WTC11 (cell line): ENCODE data around the gene ERC2. TPM values are rescaled to one million over a fixed set of nuclear protein-coding genes. Genes with fewer than 3 reads are reported as not detected.

ENCODE experiments used
- ATAC-seq: fragments of 200-7000 bp; cut with Tn5 transposase; 2 replicates; pipeline ENCODE4 v1.10.0; 2021; ENCODE audit warnings: mild to moderate bottlenecking, moderate library complexity
- CTCF ChIA-PET: fragments of 300-600 bp; sonication (Branson Sonifier 250); formaldehyde crosslinking; loops from one replicate; lab custom pipeline; 2021; ENCODE audit warnings: antibody characterized with exemption; lab: Charles Lee
- POLR2A ChIA-PET: fragments of 350-600 bp; sonication (Branson Sonifier 250); formaldehyde crosslinking; loops from one replicate; lab custom pipeline; 2021; ENCODE audit warnings: antibody characterized with exemption; lab: Charles Lee
- DNase-seq: peaks from one replicate; pipeline ENCODE4 v3.0.0; 2021; ENCODE audit warnings: low spot score
- H3K27ac Mint-ChIP-seq: 2 replicates; pipeline ENCODE4 v1.8.0; 2021; ENCODE audit warnings: mixed read lengths
- H3K27me3 Mint-ChIP-seq: 2 replicates; pipeline ENCODE4 v1.8.0; 2021; ENCODE audit warnings: low read depth, mild to moderate bottlenecking, moderate library complexity, mixed read lengths
- H3K36me3 Mint-ChIP-seq: 2 replicates; pipeline ENCODE4 v1.8.0; 2021; ENCODE audit warnings: mixed read lengths
- H3K4me1 Mint-ChIP-seq: 2 replicates; pipeline ENCODE4 v1.8.0; 2022; ENCODE audit warnings: mixed read lengths
- H3K4me3 Mint-ChIP-seq: 2 replicates; pipeline ENCODE4 v1.8.0; 2021; ENCODE audit warnings: mild to moderate bottlenecking, moderate library complexity, mixed read lengths
- H3K9me3 Mint-ChIP-seq: 2 replicates; pipeline ENCODE4 v1.8.0; 2021; ENCODE audit warnings: mixed read lengths
- ETV6 ChIP-seq: sonication (generic); formaldehyde crosslinking; IDR thresholded peaks from 2 replicates; pipeline ENCODE4 v1.8.1; 2022; ENCODE audit warnings: mild to moderate bottlenecking, missing genetic modification reagents
- FOXJ3 ChIP-seq: sonication (generic); formaldehyde crosslinking; IDR thresholded peaks from 2 replicates; pipeline ENCODE4 v1.9.0; 2021; ENCODE audit warnings: missing genetic modification reagents, mild to moderate bottlenecking, borderline replicate concordance
- GTF2I ChIP-seq: fragments of 250-450 bp; sonication (Bioruptor Pico); conservative IDR thresholded peaks from 2 replicates; pipeline ENCODE4 v1.4.0; 2021; ENCODE audit warnings: mild to moderate bottlenecking
- IRF2 ChIP-seq: sonication (generic); formaldehyde crosslinking; IDR thresholded peaks from 2 replicates; pipeline ENCODE4 v1.8.0; 2022; ENCODE audit warnings: low read depth, missing genetic modification reagents, borderline replicate concordance
- NR3C1 ChIP-seq: sonication (generic); formaldehyde crosslinking; conservative IDR thresholded peaks from 2 replicates; pipeline ENCODE4 v1.8.1; 2023; ENCODE audit warnings: low read depth, mild to moderate bottlenecking, missing genetic modification reagents
- TCF7 ChIP-seq: sonication (generic); formaldehyde crosslinking; IDR thresholded peaks from 2 replicates; pipeline ENCODE4 v1.8.0; 2022; ENCODE audit warnings: mild to moderate bottlenecking, low read depth, missing genetic modification reagents, moderate library complexity
- TEAD1 ChIP-seq: sonication (generic); formaldehyde crosslinking; IDR thresholded peaks from 2 replicates; pipeline ENCODE4 v1.8.0; 2022; ENCODE audit warnings: mild to moderate bottlenecking, missing genetic modification reagents
- ZNF219 ChIP-seq: sonication (generic); formaldehyde crosslinking; IDR thresholded peaks from 2 replicates; pipeline ENCODE4 v1.8.0; 2023; ENCODE audit warnings: missing genetic modification reagents, mild to moderate bottlenecking, borderline replicate concordance
- ZNF423 ChIP-seq: fragments of 250-450 bp; sonication (Bioruptor Pico); IDR thresholded peaks from 2 replicates; pipeline ENCODE4 v2.1.2; 2022; ENCODE audit warnings: mild to moderate bottlenecking, moderate library complexity
- total RNA-seq: library from RNA; stranded (reverse); gene quantifications from 3 replicates; pipeline ENCODE4 v1.2.3, GENCODE V29; 2021
- TF ChIP-seq, protein P1 (sequence below): fragments of 250-450 bp; sonication (Bioruptor Pico); conservative IDR thresholded peaks from 2 replicates; pipeline ENCODE4 v1.9.0; 2021; ENCODE audit warnings: mild to moderate bottlenecking
- TF ChIP-seq, protein P2 (sequence below): sonication (generic); formaldehyde crosslinking; IDR thresholded peaks from 2 replicates; pipeline ENCODE4 v1.8.0; 2022; ENCODE audit warnings: mild to moderate bottlenecking, missing genetic modification reagents
- TF ChIP-seq, protein P3 (sequence below): sonication (generic); formaldehyde crosslinking; IDR thresholded peaks from 2 replicates; pipeline ENCODE4 v1.8.1; 2023; ENCODE audit warnings: mild to moderate bottlenecking, missing genetic modification reagents
- TF ChIP-seq, protein P4 (sequence below): fragments of 250-450 bp; sonication (Bioruptor Pico); IDR thresholded peaks from 2 replicates; pipeline ENCODE4 v1.9.0; 2021; ENCODE audit warnings: mild to moderate bottlenecking

The ERC2 gene
- total RNA-seq, 1 experiment from 2014 or later = 23.5 TPM

DNA sequence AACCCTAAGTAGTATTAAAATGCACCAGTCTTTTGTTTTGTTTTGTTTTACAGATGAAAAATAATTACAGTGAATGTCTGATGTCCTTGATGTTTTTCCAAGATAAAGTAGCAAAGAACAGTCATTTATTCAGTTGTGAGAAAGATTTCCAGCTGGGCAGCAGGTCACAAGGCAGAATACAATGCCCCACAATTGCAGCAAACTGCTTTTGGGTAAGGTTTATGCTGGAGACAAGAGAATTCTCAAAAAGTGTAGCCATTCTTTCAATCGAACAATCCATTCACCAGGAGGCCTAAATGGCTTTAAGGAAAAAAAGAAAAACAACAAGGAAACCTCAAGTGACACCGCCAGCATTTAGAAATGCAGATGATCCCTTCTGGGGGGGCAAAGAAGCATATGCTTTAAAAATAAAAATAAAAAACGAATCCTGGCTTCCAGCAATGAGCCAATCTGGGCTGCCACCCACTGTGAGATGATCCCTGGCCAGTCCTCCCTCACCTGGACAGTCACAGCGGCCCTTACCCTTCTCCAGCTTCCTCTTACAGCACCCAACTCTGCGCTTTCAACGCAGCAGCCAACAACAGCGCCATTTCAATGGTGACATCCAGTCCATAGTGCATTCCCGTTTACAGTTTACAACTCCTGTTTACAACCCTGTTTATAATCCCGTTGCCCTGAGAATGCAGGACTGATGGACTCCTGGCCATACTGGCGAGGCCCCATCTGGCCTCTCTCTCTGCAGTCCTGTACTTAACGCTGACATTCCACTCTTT is 955.5 kb downstream of the ERC2 start:
- H3K36me3 Mint-ChIP-seq = no peaks in the 10 kb centered on the region
- H3K27me3 Mint-ChIP-seq = no peaks in the 10 kb centered on the region
- H3K4me3 Mint-ChIP-seq = no peak overlapping the region
- POLR2A ChIA-PET = no interaction called here
- H3K27ac Mint-ChIP-seq = 0 out of 2 replicates have a peak overlapping the region, but pooled peaks have one; percentile 5
- H3K9me3 Mint-ChIP-seq = no peaks in the 10 kb centered on the region
- DNase-seq = no peak
- TF ChIP-seq ETV6 (CRISPR knock-in tag) (0 out of 2 replicates have a peak, but pooled peaks have one; percentile 29), TEAD1 (0 out of 2 replicates have a peak, but pooled peaks have one; percentile 21)
- TF ChIP-seq, protein P1, sequence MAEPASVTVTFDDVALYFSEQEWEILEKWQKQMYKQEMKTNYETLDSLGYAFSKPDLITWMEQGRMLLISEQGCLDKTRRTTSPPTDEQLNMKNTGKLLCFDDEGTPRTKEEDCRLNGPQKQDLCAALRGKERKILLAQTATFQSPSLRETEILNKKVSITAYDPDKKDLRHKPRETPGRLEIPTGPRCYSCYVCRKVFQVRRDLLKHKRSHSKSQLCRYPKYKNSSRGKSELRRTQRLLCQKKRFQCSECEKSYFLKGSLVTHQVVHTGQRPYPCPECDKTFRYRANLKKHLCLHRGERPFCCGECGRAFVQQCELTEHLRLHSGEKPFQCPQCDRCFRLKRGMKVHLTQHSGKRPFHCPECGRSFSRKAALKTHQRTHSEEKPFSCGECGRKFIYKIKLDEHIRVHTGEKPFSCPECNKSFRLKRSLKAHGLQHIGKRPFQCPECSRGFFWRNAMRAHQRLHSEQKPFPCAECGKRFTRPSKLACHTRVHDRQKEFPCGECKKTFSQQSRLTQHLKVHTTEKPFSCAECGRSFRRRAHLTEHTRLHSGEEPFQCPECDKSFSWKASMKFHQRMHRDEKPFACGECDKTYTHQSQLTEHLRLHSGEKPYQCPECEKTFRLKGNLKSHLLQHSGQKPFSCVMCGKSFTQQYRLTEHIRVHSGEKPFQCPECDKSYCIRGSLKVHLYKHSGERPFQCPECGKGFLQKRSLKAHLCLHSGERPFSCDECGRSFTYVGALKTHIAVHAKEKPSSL = no peak
- peak; percentile 31; the same call in 1 of the 2 replicates for ATAC-seq
- H3K4me1 Mint-ChIP-seq = peaks cover 45% of the 10 kb centered on the region
- CTCF ChIA-PET = interaction anchor here (0.6 to 1.5 kb wide), 5 partner anchors 12 to 210 kb away, joined by 3 to 4 read pairs (median 3); no protein-coding TSS in a partner anchor

DNA sequence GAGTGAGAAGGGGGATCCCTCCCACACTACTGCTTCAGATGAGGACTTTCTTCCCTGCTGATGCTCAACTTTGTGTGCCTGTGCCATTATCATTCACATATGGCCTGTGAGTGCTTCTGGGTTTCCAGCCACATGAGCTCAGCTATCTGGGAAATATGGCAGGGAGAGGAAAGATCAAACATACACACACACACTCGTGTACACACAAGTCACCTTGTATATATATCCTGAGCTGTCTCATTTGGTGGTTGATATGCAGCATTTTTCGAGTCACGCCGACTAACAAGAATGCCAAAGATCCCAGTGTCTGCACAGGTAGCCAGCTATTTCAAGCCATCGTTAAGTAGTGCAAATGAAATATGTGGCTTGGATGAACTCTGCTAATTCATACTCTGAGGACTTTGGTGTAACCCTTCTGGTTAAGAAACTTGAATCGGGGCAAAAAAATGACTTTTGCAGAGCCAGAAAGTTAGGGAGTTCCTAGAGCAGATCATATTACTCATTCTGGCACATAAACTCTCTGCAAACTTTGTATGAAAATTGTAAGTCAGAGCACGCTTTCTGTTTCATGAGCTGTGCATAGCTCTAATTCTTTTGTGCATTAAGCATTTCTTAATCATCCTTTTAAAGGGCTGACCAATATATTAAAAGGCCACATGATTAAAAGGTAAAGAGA is 956.2 kb downstream of the ERC2 start:
- no peak for TF ChIP-seq GTF2I (CRISPR knock-in tag)
- TF ChIP-seq, protein P2, sequence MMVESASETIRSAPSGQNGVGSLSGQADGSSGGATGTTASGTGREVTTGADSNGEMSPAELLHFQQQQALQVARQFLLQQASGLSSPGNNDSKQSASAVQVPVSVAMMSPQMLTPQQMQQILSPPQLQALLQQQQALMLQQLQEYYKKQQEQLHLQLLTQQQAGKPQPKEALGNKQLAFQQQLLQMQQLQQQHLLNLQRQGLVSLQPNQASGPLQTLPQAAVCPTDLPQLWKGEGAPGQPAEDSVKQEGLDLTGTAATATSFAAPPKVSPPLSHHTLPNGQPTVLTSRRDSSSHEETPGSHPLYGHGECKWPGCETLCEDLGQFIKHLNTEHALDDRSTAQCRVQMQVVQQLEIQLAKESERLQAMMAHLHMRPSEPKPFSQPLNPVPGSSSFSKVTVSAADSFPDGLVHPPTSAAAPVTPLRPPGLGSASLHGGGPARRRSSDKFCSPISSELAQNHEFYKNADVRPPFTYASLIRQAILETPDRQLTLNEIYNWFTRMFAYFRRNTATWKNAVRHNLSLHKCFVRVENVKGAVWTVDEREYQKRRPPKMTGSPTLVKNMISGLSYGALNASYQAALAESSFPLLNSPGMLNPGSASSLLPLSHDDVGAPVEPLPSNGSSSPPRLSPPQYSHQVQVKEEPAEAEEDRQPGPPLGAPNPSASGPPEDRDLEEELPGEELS (CRISPR knock-in tag) = no peak
- TF ChIP-seq, protein P3, sequence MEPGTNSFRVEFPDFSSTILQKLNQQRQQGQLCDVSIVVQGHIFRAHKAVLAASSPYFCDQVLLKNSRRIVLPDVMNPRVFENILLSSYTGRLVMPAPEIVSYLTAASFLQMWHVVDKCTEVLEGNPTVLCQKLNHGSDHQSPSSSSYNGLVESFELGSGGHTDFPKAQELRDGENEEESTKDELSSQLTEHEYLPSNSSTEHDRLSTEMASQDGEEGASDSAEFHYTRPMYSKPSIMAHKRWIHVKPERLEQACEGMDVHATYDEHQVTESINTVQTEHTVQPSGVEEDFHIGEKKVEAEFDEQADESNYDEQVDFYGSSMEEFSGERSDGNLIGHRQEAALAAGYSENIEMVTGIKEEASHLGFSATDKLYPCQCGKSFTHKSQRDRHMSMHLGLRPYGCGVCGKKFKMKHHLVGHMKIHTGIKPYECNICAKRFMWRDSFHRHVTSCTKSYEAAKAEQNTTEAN (CRISPR knock-in tag) = no peak
- TF ChIP-seq ZNF219 = no peak
- TF ChIP-seq, protein P4, sequence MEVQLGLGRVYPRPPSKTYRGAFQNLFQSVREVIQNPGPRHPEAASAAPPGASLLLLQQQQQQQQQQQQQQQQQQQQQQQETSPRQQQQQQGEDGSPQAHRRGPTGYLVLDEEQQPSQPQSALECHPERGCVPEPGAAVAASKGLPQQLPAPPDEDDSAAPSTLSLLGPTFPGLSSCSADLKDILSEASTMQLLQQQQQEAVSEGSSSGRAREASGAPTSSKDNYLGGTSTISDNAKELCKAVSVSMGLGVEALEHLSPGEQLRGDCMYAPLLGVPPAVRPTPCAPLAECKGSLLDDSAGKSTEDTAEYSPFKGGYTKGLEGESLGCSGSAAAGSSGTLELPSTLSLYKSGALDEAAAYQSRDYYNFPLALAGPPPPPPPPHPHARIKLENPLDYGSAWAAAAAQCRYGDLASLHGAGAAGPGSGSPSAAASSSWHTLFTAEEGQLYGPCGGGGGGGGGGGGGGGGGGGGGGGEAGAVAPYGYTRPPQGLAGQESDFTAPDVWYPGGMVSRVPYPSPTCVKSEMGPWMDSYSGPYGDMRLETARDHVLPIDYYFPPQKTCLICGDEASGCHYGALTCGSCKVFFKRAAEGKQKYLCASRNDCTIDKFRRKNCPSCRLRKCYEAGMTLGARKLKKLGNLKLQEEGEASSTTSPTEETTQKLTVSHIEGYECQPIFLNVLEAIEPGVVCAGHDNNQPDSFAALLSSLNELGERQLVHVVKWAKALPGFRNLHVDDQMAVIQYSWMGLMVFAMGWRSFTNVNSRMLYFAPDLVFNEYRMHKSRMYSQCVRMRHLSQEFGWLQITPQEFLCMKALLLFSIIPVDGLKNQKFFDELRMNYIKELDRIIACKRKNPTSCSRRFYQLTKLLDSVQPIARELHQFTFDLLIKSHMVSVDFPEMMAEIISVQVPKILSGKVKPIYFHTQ (CRISPR knock-in tag) = no peak
- no peak for TF ChIP-seq IRF2 (CRISPR knock-in tag)
- TF ChIP-seq ZNF423 (CRISPR knock-in tag) = no peak
- TF ChIP-seq FOXJ3 (CRISPR knock-in tag) = no peak
- TF ChIP-seq NR3C1 (CRISPR knock-in tag) = no peak
- no peak for TF ChIP-seq TCF7
- H3K9me3 Mint-ChIP-seq = no peaks in the 10 kb centered on the region
- H3K36me3 Mint-ChIP-seq = no peaks in the 10 kb centered on the region
- ChIA-PET CTCF (interaction anchor here (1.0 to 1.5 kb wide), 6 partner anchors 12 to 210 kb away, joined by 3 to 4 read pairs (median 4); no protein-coding TSS in a partner anchor), POLR2A (no interaction called here)
- H3K27me3 Mint-ChIP-seq = no peaks in the 10 kb centered on the region
- peaks cover 42% of the 10 kb centered on the region for H3K4me1 Mint-ChIP-seq
- no peak overlapping the region for H3K4me3 Mint-ChIP-seq
- H3K27ac Mint-ChIP-seq = no peak overlapping the region; the same call in 1 of the 2 replicates
- DNase-seq = no peak
- ATAC-seq = peak; percentile 24; the same call in 1 of the 2 replicates
